Measurements from ENCODE around the gene DNMT3A. TPM values are rescaled to one million over a fixed set of nuclear protein-coding genes. Genes with fewer than 3 reads are reported as not detected.
A peak's percentile ranks its signal among the peaks of the same experiment; 100 is the strongest.

Gene DNMT3A
- total and polyA plus RNA-seq, 2 experiments from 2014 or later = 2.5 to 18.4 TPM

DNA sequence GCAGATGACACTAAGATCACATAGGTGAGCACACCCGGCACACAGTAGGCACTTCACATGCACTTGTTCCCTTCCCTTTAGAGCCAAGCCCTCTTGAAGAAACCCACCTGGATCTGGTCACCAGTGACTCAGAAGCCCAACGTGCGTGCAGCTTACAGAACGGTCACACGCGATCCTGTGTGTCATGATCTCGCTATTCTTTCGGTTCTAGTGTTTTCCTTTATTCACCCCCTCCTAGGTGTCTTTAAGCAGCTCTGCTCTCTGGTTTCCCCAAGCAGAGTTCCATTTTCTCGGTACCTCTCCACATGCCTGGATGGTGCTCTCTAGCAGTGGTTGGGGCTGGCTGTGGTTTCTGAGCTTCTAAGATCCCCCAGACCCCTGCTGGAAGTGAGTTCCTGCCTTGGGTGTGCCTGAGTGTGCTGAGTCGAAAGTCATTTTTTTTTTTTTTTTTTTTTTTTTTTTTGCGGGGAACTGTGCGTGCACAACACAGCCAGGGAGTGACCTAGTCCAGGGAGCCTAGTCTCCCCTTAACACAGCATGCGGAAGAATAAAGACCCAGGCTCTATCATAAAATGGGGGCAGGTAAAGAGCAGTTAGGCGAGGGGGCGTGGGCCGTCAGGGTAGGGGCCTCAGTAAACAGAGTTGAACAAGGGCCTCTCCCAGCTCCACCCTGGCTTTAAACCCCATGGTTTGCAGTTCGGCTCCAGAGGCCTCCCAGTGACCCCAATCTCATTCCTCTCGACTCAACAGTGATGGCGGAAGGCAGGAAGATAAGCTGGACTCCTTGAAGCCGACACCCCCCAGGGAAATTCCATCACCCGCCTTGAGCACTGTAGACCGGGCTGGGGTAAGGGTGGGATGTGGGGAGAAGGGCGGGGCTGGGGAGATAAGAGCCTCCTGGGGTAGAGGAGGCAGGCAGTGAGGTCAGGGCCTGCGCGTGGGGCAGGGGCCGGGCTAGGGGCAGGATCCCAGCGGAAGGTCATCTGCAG, 29.8 kb upstream of the DNMT3A start:
- Histone ChIP-seq H3K79me2 (ENCODE audit: insufficient read depth) (no peaks in the 10 kb centered on the region), H3K27me3 (replicated peaks; ENCODE audit: insufficient read depth) (no peaks in the 10 kb centered on the region), H3K9ac (no peak overlapping the region), H3K4me2 (ENCODE audit: unreplicated experiment) (no peak overlapping the region), H3K4me3 (no peak overlapping the region), H4K20me1 (ENCODE audit: insufficient read depth) (no peaks in the 10 kb centered on the region), H3K9me2 (ENCODE audit: insufficient read depth) (no peaks in the 10 kb centered on the region), H3K27ac (no peak overlapping the region), H3F3A (ENCODE audit: insufficient read depth) (no peaks in the 10 kb centered on the region), H3K9me3 (ENCODE audit: low read depth) (no peaks in the 10 kb centered on the region), H3K36me3 (ENCODE audit: low read depth) (no peaks in the 10 kb centered on the region), H2AFZ (no peak overlapping the region), H3K4me1 (ENCODE audit: insufficient read depth) (no peaks in the 10 kb centered on the region)
- WGBS, 2 experiments (ENCODE audit: low coverage in 1 of 2, low lambda C conversion rate in 2 of 2, missing lambda C conversion rate in 2 of 2) = 92% methylated on average over 20 to 27 of the region's 27 CpGs
- DNase-seq = no peak
- no peak for TF ChIP-seq EZH2phosphoT487 (IDR thresholded peaks at IDR 0.05; ENCODE audit: insufficient read depth, low read depth)
- no peak for TF ChIP-seq EZH2 (IDR thresholded peaks at IDR 0.05; ENCODE audit: insufficient read depth, poor library complexity, severe bottlenecking)
- in situ Hi-C loops (cut with MboI) = no loop called here

DNA sequence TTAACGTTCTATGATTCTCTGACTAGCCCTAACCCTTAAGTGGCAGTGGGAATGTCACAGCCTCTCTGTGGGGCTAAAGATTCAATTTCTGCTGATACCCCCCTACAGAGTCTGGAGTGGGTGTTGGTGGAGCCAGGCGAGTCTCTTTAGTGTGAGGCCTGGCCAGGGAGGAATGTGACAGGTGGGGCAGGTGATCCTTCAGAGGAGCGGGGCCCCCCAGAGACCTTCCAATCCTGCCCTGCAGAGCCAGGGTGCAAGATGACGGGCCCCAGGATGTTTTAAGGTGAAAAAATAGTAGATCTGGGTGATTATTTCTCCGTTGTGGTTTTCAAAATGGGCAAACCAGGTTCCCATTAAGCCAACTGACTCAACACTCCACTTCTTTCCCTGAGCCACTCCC, 28.2 kb upstream of the DNMT3A start:
- no peak overlapping the region for H2AFZ ChIP-seq
- 63 to 69% methylated on average over 5 of the region's 5 CpGs for WGBS, 2 experiments (ENCODE audit: low coverage in 1 of 2, low lambda C conversion rate in 2 of 2, missing lambda C conversion rate in 2 of 2)
- no peaks in the 10 kb centered on the region for H3K9me3 ChIP-seq (ENCODE audit: low read depth)
- no peaks in the 10 kb centered on the region for H3K27me3 ChIP-seq (replicated peaks; ENCODE audit: insufficient read depth)
- DNase-seq = no peak
- no peak overlapping the region for H3K4me2 ChIP-seq (ENCODE audit: unreplicated experiment)
- H3K9ac ChIP-seq = no peak overlapping the region
- no peaks in the 10 kb centered on the region for H3K4me1 ChIP-seq (ENCODE audit: insufficient read depth)
- no peaks in the 10 kb centered on the region for H3F3A ChIP-seq (ENCODE audit: insufficient read depth)
- no peak overlapping the region for H3K27ac ChIP-seq
- no peaks in the 10 kb centered on the region for H4K20me1 ChIP-seq (ENCODE audit: insufficient read depth)
- H3K4me3 ChIP-seq = no peak overlapping the region
- in situ Hi-C loops (cut with MboI) = no loop called here
- no peaks in the 10 kb centered on the region for H3K79me2 ChIP-seq (ENCODE audit: insufficient read depth)
- H3K9me2 ChIP-seq (ENCODE audit: insufficient read depth) = no peaks in the 10 kb centered on the region
- TF ChIP-seq EZH2phosphoT487 (IDR thresholded peaks at IDR 0.05; ENCODE audit: insufficient read depth, low read depth) = no peak
- no peak for TF ChIP-seq EZH2 (IDR thresholded peaks at IDR 0.05; ENCODE audit: insufficient read depth, poor library complexity, severe bottlenecking)
- H3K36me3 ChIP-seq (ENCODE audit: low read depth) = no peaks in the 10 kb centered on the region

DNA sequence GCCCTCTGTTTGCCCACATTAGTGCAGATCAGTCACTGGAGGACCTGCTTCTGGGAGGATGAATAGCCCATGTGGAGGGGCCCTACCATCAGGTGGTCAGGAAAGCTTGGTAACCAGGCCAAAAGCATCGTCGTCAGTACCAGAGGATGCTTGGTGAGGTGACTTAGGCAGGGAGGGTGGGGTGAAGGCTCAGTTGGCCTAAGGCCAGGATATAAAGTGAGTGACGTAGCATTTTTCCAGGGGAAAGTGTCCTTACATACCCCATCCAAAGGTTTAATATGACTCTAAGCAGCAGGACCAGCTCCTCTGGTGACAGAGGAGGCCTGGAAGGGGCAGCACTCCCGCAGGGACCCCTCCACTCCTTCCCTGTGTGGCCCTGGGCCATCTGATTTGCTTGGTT, 27.7 kb upstream of the DNMT3A start:
- H3K9me2 ChIP-seq (ENCODE audit: insufficient read depth) = no peaks in the 10 kb centered on the region
- H3K4me2 ChIP-seq (ENCODE audit: unreplicated experiment) = no peak overlapping the region
- 72 to 75% methylated on average over 4 of the region's 4 CpGs for WGBS, 2 experiments (ENCODE audit: low coverage in 1 of 2, low lambda C conversion rate in 2 of 2, missing lambda C conversion rate in 2 of 2)
- H3K4me1 ChIP-seq (ENCODE audit: insufficient read depth) = no peaks in the 10 kb centered on the region
- in situ Hi-C loops (cut with MboI) = no loop called here
- H3K79me2 ChIP-seq (ENCODE audit: insufficient read depth) = no peaks in the 10 kb centered on the region
- no peaks in the 10 kb centered on the region for H4K20me1 ChIP-seq (ENCODE audit: insufficient read depth)
- H3K27ac ChIP-seq = no peak overlapping the region
- no peaks in the 10 kb centered on the region for H3K36me3 ChIP-seq (ENCODE audit: low read depth)
- H3K4me3 ChIP-seq = no peak overlapping the region
- H3K9me3 ChIP-seq (ENCODE audit: low read depth) = no peaks in the 10 kb centered on the region
- H3K9ac ChIP-seq = no peak overlapping the region
- H3K27me3 ChIP-seq (replicated peaks; ENCODE audit: insufficient read depth) = no peaks in the 10 kb centered on the region
- DNase-seq = no peak
- no peak overlapping the region for H2AFZ ChIP-seq
- no peaks in the 10 kb centered on the region for H3F3A ChIP-seq (ENCODE audit: insufficient read depth)
- TF ChIP-seq EZH2 (IDR thresholded peaks at IDR 0.05; ENCODE audit: insufficient read depth, poor library complexity, severe bottlenecking) (no peak), EZH2phosphoT487 (IDR thresholded peaks at IDR 0.05; ENCODE audit: insufficient read depth, low read depth) (no peak)

DNA sequence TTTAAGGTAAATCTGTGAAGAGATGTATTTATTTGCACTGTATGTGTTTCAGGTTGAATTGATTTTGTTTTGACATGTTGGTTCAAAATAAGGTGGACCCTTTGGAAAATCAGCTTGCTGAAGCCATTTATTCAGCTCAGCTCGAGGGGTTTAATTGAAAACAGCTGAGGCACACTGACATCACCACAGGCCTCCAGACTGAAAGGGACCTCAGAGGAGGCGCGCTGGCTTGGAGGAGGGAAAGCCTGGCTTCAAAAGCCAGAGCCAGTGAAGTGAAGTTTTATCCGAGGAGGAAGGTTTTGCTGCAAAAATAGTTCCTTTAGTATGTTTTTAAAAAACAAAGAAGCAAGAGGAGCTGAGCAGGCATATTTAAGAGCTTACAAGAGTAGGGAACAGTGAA, 26.9 kb upstream of the DNMT3A start:
- 14 to 19% methylated on average over 4 of the region's 4 CpGs for WGBS, 2 experiments (ENCODE audit: low coverage in 1 of 2, low lambda C conversion rate in 2 of 2, missing lambda C conversion rate in 2 of 2)
- Histone ChIP-seq H3K9me3 (ENCODE audit: low read depth) (no peaks in the 10 kb centered on the region), H3K36me3 (ENCODE audit: low read depth) (no peaks in the 10 kb centered on the region), H3K9me2 (ENCODE audit: insufficient read depth) (no peaks in the 10 kb centered on the region), H4K20me1 (ENCODE audit: insufficient read depth) (no peaks in the 10 kb centered on the region), H3K27me3 (replicated peaks; ENCODE audit: insufficient read depth) (no peaks in the 10 kb centered on the region), H3F3A (ENCODE audit: insufficient read depth) (no peaks in the 10 kb centered on the region), H3K79me2 (ENCODE audit: insufficient read depth) (no peaks in the 10 kb centered on the region), H3K4me2 (ENCODE audit: unreplicated experiment) (no peak overlapping the region), H3K27ac (no peak overlapping the region), H3K4me3 (no peak overlapping the region), H3K9ac (no peak overlapping the region), H3K4me1 (ENCODE audit: insufficient read depth) (no peaks in the 10 kb centered on the region), H2AFZ (no peak overlapping the region)
- in situ Hi-C loops (cut with MboI) = no loop called here
- DNase-seq = peak; percentile 49
- TF ChIP-seq EZH2phosphoT487 (IDR thresholded peaks at IDR 0.05; ENCODE audit: insufficient read depth, low read depth) = no peak
- no peak for TF ChIP-seq EZH2 (IDR thresholded peaks at IDR 0.05; ENCODE audit: insufficient read depth, poor library complexity, severe bottlenecking)
